HG02870 (cell line): ENCODE results near the gene FITM1.

Experiments used
- ATAC-seq: cut with Tn5 transposase; IDR thresholded peaks from one replicate; pipeline ENCODE4 v1.9.1; 2021; ENCODE audit warnings: mild to moderate bottlenecking, moderate library complexity; ENCODE audit not compliant: unreplicated experiment

The FITM1 gene

DNA sequence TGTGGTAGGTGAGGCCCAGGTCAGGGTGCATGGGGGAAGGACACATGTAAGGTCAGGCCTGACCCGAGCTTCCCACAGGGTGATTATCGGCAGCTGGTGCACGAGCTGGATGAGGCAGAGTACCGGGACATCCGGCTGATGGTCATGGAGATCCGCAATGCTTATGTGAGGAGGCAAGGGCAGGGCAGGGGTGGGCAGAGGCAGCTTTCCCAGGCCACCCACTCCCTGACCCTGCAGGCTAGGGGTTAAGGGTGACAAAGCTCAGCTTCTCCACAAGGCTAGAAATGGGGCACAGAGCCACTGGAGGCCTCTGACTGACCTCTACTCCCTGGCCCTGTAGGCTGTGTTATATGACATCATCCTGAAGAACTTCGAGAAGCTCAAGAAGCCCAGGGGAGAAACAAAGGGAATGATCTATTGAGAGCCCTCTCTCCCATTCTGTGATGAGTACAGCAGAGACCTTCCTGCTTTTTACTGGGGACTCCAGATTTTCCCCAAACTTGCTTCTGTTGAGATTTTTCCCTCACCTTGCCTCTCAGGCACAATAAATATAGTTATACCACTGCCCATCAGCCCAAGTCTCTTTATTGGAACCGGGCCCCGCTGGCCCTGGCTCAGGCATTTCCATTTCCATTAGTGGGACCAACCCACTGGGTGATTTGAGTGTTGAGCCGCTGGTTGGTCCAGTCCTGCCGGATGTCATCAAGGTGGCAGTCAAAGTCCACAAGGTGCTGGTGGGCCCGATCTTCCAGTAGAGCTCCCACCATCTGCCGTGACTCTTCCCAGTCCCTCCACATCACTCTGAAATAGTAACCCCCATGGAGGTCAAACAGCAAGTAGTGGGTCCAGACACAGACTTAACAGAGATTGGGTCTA, 8.2 kb downstream of the FITM1 start:
- ATAC-seq = no peak

DNA sequence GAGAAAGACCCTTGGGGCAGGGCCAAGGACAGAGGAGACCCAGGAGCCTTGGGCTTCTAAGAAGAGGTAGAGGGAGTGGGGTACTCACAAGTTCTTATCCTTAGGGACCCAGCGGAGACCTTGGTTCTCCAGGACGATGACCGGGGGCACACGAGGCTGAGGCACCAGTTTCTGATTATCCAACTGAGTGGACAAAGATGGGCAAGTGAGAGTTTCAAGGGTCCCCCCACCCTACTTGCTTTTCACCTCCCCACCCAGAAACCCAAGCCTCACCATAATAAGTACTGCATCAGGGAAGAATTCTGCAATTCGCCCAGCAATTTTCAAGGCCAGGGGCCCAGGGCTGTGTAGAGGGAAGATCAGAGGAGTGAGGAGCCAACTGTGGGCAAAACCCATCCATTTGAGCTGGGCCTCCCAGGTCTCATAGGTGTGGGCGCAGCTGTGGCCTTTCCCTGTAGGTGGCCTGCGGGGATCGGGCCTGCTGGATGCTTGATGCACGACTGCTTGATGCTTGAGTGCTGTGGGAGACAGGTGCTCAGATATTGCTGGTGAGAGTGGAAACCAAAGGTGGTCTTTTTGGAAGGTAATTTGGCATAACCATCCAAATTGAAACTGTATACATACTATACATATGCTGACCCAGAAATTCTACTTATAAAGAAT, 8.9 kb downstream of the FITM1 start:
- ATAC-seq = no peak

DNA sequence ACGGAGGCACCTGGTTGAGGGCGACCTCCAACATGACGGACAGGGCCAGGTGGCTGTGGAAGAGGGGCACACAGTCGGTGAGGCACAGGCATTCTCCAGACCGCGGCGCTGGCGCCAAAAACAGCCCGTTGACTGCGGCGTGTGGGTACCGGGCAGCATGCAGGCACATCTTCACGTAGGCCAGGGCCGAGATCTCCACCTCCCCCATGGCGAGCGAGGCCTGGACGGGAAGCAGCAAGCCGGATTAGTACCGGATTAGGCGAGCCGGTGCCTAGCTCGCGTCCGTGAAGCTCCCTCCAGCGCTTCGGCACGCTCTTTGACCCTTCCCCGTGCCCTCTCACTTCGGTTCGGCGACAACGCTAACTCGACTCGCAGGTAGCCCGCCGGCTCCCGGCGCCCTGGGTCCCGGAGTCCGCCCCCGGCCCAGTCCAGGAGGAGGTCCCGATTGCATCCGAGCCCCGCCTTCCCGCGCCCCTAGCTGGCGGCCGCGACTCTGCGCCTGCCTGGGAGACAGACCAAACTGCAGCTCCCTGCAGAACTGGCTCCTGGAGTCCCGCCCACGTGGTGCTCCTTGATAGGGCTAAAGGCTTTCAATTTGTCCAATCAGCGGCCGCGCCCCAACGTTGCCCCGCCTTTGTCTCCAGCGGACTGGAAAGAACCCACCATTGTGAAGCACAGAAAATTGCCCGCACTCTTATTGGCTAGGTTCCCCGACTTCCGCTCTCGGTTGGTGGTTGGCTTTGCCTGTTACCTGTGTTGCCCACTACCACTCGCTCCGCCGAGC, 10.8 kb downstream of the FITM1 start, which contains the start of gene EMC9:
TSS of gene EMC9 (minus strand) at position 495 of the 784 bp plus-strand sequence. CDS start at position 208, 287 bp downstream.
- peak; percentile 88 for ATAC-seq

DNA sequence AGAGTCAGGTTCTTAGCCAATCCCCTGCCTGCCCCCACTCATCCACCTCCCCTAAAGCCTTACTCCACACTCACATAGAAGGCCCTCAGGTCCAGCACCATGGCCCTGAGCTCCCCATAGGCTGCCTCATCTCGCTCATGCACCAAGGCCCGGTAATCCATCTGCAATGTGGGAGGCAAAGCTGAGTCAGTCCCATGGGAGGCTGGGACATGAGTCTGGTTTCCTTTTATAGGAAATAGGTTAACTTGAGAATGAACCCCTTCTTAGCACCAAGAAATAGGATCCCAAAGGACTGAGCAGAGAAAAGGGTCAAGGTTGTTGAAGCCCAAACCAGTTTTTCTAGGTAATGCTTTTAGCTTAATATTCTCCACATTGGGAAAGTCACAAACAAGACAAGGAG, 13.1 kb downstream of the FITM1 start:
- ATAC-seq = no peak

DNA sequence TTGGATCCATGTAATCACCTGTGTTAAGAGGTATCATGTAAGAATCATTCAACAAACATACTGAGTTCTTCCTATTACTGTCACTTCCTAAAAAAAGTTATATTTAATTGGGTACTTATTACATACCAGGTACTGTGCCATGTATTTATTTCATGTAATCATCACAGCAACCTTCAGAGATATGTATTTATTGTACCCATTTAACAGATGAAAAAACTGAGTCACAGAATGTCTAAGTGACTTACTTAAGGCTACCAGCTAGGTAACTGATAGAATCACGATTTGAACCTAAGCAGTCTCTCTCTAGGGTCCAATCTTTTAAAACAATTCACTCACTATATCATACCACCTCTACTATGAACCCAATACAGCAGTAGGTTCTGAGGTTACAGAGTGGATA, 14.0 kb downstream of the FITM1 start:
- no peak for ATAC-seq

DNA sequence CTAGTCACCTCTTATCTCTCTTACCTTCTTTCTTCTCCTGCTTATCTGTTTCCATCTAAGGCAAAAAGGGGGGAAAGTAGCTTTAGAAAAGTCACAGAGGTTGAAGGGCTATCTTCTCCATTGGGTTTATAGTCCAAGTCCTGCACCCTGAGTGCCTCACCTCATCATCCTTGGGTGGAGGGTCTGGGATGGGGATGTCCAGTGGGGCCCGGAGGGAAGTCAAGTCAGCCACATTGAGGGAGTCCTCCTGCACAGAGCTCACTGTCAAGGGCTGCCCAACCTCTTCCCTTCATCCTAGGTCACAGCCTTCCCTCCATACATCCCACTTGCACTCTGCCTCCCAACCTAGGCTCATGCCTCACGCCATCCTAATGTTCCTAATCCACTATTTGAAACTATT, 14.8 kb downstream of the FITM1 start:
- ATAC-seq = no peak

DNA sequence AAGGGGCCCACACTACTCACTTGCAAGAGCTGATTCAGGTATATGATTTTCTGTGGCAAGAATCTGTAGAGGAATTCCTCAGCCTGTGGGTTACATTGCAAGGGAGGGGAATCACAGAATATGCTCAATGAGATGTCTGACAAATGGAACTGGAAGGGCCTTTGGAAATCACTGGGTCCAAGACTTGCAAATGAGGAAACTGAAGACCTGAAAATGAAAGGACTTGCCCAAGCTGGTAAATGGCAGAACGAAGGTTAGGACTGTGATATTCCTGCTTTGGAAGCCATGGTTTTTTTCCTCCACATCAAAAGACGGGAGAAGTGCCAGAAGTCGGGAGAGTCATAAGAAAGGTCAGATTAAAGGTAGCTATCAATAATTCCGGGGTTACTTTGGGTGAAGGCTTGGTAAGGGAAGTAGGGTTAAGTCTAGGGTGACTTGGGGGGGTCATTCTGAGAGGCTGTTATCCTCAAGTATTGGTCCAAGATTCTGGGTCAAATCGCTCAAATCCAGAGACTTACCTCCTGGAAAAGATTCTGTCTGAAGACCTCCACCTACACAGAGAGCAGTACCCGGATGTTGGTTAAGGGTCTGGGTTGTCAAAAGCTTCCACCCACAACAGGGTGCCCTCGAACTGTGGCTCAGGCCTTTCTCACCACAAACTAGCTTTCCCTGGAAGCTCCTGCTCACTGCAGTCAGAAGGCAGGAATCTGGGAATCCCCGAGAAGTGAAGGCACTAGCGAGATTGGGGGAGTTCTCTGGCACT, 15.4 kb downstream of the FITM1 start:
- no peak for ATAC-seq

DNA sequence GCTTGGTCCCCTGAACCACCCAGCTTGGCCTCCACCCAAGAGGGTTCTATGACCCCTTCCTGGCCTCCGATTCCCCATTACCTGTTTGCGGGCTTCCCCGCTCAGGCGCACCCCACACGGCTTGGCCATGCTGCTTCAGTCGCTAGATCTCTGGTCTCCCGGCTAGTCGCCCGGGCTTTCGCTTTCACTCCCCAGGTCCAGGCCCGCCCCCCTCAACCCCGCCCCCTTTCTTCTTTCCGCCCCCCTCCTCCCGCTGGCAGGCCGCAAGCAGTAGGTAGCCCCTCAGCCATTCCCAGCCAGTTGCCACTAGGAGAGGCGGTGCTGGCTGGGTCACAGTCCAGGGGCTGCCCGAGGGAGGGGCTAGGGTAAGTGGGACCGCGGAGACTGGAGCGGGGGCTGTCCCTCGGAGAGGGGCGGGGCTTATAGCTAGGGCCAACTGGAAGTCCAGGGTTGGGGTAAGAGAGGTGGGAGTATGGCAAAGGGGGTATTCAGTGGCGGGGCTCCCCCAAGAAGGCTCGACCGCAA, 16.1 kb downstream of the FITM1 start, which contains the start of gene PSME2:
TSS of gene PSME2 (minus strand) at position 158 of the 525 bp plus-strand sequence. CDS start at position 129, 29 bp downstream.
- ATAC-seq = peak; percentile 62

DNA sequence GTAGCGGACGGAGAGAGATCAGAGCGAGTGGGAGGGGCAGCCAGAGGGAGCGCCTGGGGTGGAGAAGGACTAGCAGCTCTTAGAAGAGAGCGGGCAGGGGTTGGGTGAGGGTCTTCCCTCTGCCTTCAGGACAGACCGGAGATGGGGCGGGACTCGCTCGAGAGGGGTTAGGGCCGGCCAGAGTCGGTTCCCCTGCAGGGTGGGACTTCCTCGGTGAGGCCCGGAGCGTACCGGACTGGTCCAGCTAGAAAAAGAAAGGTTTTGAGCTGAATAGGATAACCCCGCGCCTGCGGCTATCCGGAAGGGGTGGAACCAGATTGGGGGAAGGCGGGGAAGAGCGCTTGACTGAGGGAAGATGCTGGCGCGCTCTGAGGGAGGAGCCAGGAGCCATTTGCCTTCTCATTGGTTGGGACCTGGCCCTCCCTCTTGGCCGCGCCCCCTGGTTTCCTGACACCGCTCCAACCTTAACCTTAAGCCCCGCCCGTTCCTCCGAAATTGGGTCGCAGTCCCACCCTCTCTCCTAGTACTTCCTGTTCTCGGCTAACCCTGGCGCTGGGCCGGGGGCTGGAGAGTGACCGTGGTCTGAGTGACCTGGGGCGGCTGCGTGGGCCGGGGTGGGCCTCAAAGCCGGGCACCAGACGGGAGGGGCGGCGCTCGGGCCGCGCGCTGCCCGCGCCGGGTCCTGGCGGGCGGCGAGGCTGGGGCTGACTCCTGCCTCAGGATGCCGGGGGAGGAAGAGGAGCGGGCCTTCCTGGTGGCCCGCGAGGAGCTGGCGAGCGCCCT, 16.7 kb downstream of the FITM1 start, which contains the start of gene RNF31:
TSS of gene RNF31 (plus strand) at position 521 of the 783 bp plus-strand sequence. CDS start at position 722, 201 bp downstream.
- peak; percentile 82 for ATAC-seq

DNA sequence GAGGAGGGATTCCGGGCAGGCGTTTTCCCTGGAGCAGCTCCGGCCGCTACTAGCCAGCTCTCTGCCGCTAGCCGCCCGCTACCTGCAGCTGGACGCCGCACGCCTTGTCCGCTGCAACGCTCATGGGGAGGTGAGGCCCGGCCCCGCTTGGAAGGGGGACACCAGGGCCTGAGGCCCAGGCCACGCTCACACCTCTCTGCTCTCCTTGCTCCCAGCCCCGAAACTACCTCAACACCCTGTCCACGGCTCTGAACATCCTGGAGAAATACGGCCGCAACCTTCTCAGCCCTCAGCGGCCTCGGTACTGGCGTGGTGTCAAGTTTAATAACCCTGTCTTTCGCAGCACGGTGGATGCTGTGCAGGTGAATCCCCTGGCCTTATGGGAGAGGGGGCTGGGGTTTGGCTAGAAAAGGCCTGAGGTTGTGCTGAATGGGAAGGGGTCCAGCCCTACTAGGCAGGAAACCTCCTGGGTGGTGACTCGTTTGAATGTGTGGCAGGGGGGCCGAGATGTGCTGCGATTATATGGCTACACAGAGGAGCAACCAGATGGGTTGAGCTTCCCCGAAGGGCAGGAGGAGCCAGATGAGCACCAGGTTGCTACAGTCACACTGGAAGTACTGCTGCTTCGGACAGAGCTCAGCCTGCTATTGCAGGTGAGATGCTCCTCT, 17.4 kb downstream of the FITM1 start:
- ATAC-seq = no peak

DNA sequence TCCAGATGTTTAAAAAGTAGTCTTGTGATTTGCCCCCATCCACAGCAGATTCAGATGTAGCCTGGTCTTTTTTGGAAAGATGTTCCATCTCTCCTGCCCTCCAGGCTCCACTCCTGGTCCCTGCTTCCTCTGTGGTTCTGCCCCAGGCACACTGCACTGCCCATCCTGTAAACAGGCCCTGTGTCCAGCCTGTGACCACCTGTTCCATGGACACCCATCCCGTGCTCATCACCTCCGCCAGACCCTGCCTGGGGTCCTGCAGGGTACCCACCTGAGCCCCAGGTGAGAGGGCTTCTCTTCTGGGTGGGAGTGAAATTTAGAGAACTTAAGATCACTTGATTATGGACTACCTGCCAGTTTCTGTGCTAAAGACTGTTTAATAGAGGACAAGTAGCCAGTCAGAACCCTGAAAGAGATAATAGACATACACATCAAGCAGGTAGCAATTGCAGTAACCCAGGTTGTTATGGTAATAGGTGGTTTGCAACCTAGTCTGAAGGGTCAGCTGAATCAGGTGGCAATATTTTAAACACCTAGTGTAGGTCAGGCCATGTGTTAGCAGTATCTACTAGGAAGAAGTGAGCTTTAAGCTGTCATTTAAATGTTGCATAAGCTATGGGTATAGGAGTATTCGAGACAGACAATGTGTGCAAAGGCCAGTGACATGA, 19.0 kb downstream of the FITM1 start:
- no peak for ATAC-seq

DNA sequence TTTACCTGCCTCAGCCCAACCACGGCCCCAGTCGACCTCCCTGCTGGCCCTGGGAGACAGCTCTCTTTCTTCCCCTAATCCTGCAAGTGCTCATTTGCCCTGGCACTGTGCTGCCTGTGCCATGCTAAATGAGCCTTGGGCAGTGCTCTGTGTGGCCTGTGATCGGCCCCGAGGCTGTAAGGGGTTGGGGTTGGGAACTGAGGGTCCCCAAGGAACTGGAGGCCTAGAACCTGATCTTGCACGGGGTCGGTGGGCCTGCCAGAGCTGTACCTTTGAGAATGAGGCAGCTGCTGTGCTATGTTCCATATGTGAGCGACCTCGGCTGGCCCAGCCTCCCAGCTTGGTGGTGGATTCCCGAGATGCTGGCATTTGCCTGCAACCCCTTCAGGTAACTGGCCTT, 19.6 kb downstream of the FITM1 start:
- no peak for ATAC-seq

DNA sequence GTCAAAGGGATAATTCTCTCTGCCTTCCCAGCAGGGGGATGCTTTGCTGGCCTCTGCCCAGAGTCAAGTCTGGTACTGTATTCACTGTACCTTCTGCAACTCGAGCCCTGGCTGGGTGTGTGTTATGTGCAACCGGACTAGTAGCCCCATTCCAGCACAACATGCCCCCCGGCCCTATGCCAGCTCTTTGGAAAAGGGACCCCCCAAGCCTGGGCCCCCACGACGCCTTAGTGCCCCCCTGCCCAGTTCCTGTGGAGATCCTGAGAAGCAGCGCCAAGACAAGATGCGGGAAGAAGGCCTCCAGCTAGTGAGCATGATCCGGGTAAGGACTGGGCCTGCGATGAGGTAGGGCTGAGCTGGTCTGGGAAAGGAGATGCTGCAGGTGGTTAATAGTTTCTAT, 20.1 kb downstream of the FITM1 start:
- ATAC-seq = no peak

DNA sequence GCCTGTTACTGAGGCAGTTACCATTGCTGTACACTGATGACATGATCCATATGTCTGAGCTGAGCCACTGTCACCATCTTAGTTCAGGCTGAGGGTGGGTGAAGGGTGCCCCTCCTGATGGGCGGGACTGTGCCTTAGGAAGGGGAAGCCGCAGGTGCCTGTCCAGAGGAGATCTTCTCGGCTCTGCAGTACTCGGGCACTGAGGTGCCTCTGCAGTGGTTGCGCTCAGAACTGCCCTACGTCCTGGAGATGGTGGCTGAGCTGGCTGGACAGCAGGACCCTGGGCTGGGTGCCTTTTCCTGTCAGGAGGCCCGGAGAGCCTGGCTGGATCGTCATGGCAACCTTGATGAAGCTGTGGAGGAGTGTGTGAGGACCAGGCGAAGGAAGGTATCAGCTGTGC, 20.5 kb downstream of the FITM1 start:
- ATAC-seq = no peak

DNA sequence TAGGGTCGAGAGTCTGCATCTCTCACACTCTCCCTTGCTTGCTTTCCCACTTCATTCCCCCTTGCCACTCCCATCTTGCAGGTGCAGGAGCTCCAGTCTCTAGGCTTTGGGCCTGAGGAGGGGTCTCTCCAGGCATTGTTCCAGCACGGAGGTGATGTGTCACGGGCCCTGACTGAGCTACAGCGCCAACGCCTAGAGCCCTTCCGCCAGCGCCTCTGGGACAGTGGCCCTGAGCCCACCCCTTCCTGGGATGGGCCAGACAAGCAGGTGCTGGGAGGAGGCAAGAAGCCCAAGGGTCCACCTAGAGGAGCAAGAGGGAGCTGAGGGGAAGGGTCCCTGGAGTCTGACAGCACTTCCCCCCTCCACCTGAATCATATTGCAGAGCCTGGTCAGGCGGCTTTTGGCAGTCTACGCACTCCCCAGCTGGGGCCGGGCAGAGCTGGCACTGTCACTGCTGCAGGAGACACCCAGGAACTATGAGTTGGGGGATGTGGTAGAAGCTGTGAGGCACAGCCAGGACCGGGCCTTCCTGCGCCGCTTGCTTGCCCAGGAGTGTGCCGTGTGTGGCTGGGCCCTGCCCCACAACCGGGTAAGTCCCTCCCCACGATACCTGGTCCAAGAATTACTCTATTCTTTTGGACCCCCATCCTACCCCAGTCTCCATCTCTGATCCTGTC, 21.1 kb downstream of the FITM1 start:
- no peak for ATAC-seq

DNA sequence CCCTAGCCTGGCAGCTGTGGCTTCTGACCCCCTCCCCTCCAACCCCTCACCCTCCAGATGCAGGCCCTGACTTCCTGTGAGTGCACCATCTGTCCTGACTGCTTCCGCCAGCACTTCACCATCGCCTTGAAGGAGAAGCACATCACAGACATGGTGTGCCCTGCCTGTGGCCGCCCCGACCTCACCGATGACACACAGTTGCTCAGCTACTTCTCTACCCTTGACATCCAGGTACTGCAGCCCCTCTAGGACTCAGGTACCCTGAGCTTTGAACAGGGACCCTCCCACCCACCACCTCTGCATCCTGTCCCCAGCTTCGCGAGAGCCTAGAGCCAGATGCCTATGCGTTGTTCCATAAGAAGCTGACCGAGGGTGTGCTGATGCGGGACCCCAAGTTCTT, 24.6 kb downstream of the FITM1 start:
- ATAC-seq = no peak

DNA sequence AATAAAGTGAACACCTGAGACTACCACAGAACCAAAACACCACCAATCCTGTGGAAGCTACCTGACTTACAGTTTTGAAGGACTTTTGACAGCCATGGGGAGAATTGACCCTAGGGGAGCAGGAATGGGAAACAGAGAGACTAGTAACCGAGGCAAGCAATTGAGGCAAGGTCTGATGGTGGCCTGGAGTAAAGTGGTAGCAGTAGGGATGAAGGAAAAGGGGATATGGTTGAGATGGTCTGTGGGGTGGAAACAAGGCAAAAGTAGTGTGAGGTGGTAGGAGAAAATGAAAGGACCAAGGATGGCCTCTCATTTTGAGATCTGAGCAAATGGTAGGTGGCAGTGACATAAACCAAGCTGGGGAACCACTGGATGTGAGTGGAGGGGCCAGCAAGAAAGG, 26.4 kb downstream of the FITM1 start:
- ATAC-seq = no peak

DNA sequence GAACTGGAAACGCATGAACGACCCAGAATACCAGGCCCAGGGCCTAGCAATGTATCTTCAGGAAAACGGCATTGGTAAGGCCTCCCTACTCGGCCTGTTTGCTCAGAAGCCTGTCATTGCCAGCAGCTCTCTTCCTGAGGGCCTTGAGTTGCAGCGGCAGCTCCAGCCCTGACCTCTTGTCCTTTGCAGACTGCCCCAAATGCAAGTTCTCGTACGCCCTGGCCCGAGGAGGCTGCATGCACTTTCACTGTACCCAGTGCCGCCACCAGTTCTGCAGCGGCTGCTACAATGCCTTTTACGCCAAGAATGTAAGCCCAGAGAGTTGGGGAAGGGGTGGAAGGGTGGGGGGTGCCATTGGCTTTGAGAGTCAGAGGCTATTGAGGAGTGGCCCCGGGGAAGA, 26.9 kb downstream of the FITM1 start:
- no peak for ATAC-seq
